Calu3 (cell line): Measurements from ENCODE around the gene PIP5K1A. TPM values are rescaled to one million over a fixed set of nuclear protein-coding genes. Genes with fewer than 3 reads are reported as not detected.
"Not testable (repeated sequence)": the region's sequence is repeated elsewhere in the genome, so short reads cannot be mapped to it uniquely, and the experiment has no call there.

ENCODE experiments used
- BruUV-seq: library from RNA; stranded (reverse); fragments of 400-500 nt; replicated peaks from 2 replicates; lab custom pipeline; 2021; lab: Mats Ljungman, UMichigan
- CTCF ChIA-PET: fragments of 300-600 bp; sonication (Branson Sonifier 250); formaldehyde crosslinking; loops from one replicate; lab custom pipeline; 2022; ENCODE audit warnings: antibody characterized with exemption; lab: Charles Lee
- DNase-seq: peaks from one replicate; pipeline ENCODE4 v3.0.0; 2022
- H3K27ac Mint-ChIP-seq: one replicate; pipeline ENCODE4 v1.8.0; 2022; ENCODE audit warnings: mixed read lengths; ENCODE audit not compliant: unreplicated experiment
- H3K27me3 Mint-ChIP-seq: one replicate; pipeline ENCODE4 v1.8.0; 2022; ENCODE audit warnings: mixed read lengths; ENCODE audit not compliant: unreplicated experiment
- H3K36me3 Mint-ChIP-seq: one replicate; pipeline ENCODE4 v1.8.0; 2022; ENCODE audit warnings: mild to moderate bottlenecking, moderate library complexity, mixed read lengths; ENCODE audit not compliant: insufficient read depth, unreplicated experiment
- H3K4me1 Mint-ChIP-seq: one replicate; pipeline ENCODE4 v1.8.0; 2022; ENCODE audit warnings: mild to moderate bottlenecking, low read depth, mixed read lengths; ENCODE audit not compliant: unreplicated experiment
- H3K4me3 Mint-ChIP-seq: one replicate; pipeline ENCODE4 v1.8.0; 2022; ENCODE audit warnings: mild to moderate bottlenecking, low read depth, moderate library complexity, mixed read lengths; ENCODE audit not compliant: unreplicated experiment
- H3K9me3 Mint-ChIP-seq: one replicate; pipeline ENCODE4 v1.8.0; 2022; ENCODE audit warnings: low read depth, mixed read lengths; ENCODE audit not compliant: unreplicated experiment
- CTCF ChIP-seq: fragments of 200-600 bp; IDR thresholded peaks from one replicate; pipeline ENCODE4 v1.8.0; 2022; ENCODE audit warnings: antibody characterized with exemption; ENCODE audit not compliant: unreplicated experiment
- intact Hi-C: fragments of 100-400 bp; cut with micrococcal nuclease; formaldehyde crosslinking; loops from one replicate; pipeline ENCODE4 v1.10.0; 2022; ENCODE audit not compliant: unreplicated experiment
- total RNA-seq: library from RNA; stranded (reverse); gene quantifications from 2 replicates; pipeline ENCODE4 v1.2.3, GENCODE V29; 2022

PIP5K1A gene
- total RNA-seq, 1 experiment from 2014 or later, result 96.2 TPM

GRCh38 chr1:151193304-151193703 is 5.0 kb upstream of the PIP5K1A start:
- no peak overlapping the region for H3K4me3 Mint-ChIP-seq
- CTCF ChIA-PET, result interaction anchor here (0.6 kb wide), 1 partner anchor 61 kb away, joined by 5 read pairs; the partner anchor contains the start of gene PSMD4
- H3K4me1 Mint-ChIP-seq, result peaks cover 28% of the 10 kb centered on the region
- BruUV-seq, result no TSS peak
- no peak for TF ChIP-seq CTCF
- H3K36me3 Mint-ChIP-seq, result peaks cover 62% of the 10 kb centered on the region
- no peak for DNase-seq
- intact Hi-C loops, result loop anchor here (10.0 kb wide), 1 partner anchor 641 kb away; the partner anchor contains the start of genes C2CD4D and RORC
- no peaks in the 10 kb centered on the region for H3K27me3 Mint-ChIP-seq
- no peaks in the 10 kb centered on the region for H3K9me3 Mint-ChIP-seq
- H3K27ac Mint-ChIP-seq, result no peak overlapping the region

- no peaks in the 10 kb centered on the region for H3K9me3 Mint-ChIP-seq
- TF ChIP-seq CTCF, result no peak
- intact Hi-C loops, result loop anchor here (10.0 kb wide), 1 partner anchor 641 kb away; the partner anchor contains the start of genes C2CD4D and RORC
These were observed 4.5 kb upstream of the PIP5K1A start for GRCh38 chr1:151193856-151194255.

GRCh38 chr1:151194894-151195594 is 3.3 kb upstream of the PIP5K1A start:
- Mint-ChIP-seq H3K27ac (peak overlapping the region; percentile 95), H3K4me3 (peak overlapping the region; percentile 96), H3K4me1 (peaks cover 27% of the 10 kb centered on the region), H3K36me3 (peaks cover 64% of the 10 kb centered on the region)
- not testable (repeated sequence) for BruUV-seq, H3K9me3 Mint-ChIP-seq, H3K27me3 Mint-ChIP-seq
- intact Hi-C loops, result loop anchor here (5.0 to 10.0 kb wide), 2 partner anchors 317 to 640 kb away; partner anchors contain the start of genes C2CD4D, CGN and RORC
- CTCF ChIA-PET, result interaction anchor here (0.6 to 1.0 kb wide), 4 partner anchors 32 to 1595 kb away, joined by 3 to 10 read pairs (median 6); partner anchors contain the start of gene ZNF687
- peak; percentile 97 for DNase-seq

More at GRCh38 chr1:151193856-151194255, 4.5 kb upstream of the PIP5K1A start:
- H3K27me3 Mint-ChIP-seq, result no peaks in the 10 kb centered on the region
- peaks cover 22% of the 10 kb centered on the region for H3K4me1 Mint-ChIP-seq
- CTCF ChIA-PET, result no interaction called here
- H3K27ac Mint-ChIP-seq, result peak overlapping the region; percentile 58
- no peak for DNase-seq
- peaks cover 64% of the 10 kb centered on the region for H3K36me3 Mint-ChIP-seq
- BruUV-seq, result no TSS peak
- H3K4me3 Mint-ChIP-seq, result no peak overlapping the region

GRCh38 chr1:151196292-151196800 is 2.0 kb upstream of the PIP5K1A start:
- Mint-ChIP-seq H3K4me3 (peak overlapping the region; percentile 96), H3K9me3 (no peaks in the 10 kb centered on the region), H3K27ac (peak overlapping the region; percentile 95), H3K36me3 (peaks cover 58% of the 10 kb centered on the region), H3K27me3 (no peaks in the 10 kb centered on the region), H3K4me1 (peaks cover 32% of the 10 kb centered on the region)
- peak; percentile 17 for TF ChIP-seq CTCF
- no TSS peak for BruUV-seq
- intact Hi-C loops, result loop anchor here (1.0 to 10.0 kb wide), 4 partner anchors 55 to 638 kb away; partner anchors contain the start of genes C2CD4D, CGN and RORC
- DNase-seq, result peak; percentile 80
- CTCF ChIA-PET, result interaction anchor here (0.6 to 1.6 kb wide), 6 partner anchors 56 to 777 kb away, joined by 3 to 9 read pairs (median 3); partner anchors contain the start of gene ZNF687
